NCI-H2171 (cell line): ENCODE measurements around the gene TAOK3.
"Not testable (repeated sequence)": the region's sequence is repeated elsewhere in the genome, so short reads cannot be mapped to it uniquely, and the experiment has no call there.

Experiments used
- DNase-seq: peaks from one replicate; lab custom pipeline; 2025; lab: John Stamatoyannopoulos, UW

The TAOK3 gene

GRCh38 chr12:118337194-118337838 is 35.4 kb downstream of the TAOK3 start:
- no peak for DNase-seq

- no peak for DNase-seq
Measured at GRCh38 chr12:118336123-118336522, 36.6 kb downstream of the TAOK3 start.

GRCh38 chr12:118334939-118335567 is 37.7 kb downstream of the TAOK3 start:
- no peak for DNase-seq

- DNase-seq, result no peak
Measured at GRCh38 chr12:118334241-118334640, 38.5 kb downstream of the TAOK3 start.

- no peak for DNase-seq
Measured at GRCh38 chr12:118332511-118332910, 40.2 kb downstream of the TAOK3 start.

GRCh38 chr12:118330421-118331018 is 42.2 kb downstream of the TAOK3 start:
- no peak for DNase-seq

- DNase-seq, result no peak
Measured at GRCh38 chr12:118328486-118329330, 44.0 kb downstream of the TAOK3 start.

- DNase-seq, result no peak
Measured at GRCh38 chr12:118327391-118327790, 45.3 kb downstream of the TAOK3 start.

GRCh38 chr12:118326991-118327390 is 45.7 kb downstream of the TAOK3 start:
- no peak for DNase-seq

- no peak for DNase-seq
Measured at GRCh38 chr12:118325081-118325480, 47.6 kb downstream of the TAOK3 start.

- no peak for DNase-seq
Measured at GRCh38 chr12:118319627-118320026, 53.1 kb downstream of the TAOK3 start.

- DNase-seq, result no peak
Measured at GRCh38 chr12:118318744-118319143, 54.0 kb downstream of the TAOK3 start.

- no peak for DNase-seq
Measured at GRCh38 chr12:118317729-118318128, 55.0 kb downstream of the TAOK3 start.

- DNase-seq, result no peak
Measured at GRCh38 chr12:118315821-118316220, 56.9 kb downstream of the TAOK3 start.

- DNase-seq, result no peak
Measured at GRCh38 chr12:118312578-118312977, 60.1 kb downstream of the TAOK3 start.

- DNase-seq, result no peak
Measured at GRCh38 chr12:118311666-118312065, 61.0 kb downstream of the TAOK3 start.

- DNase-seq, result no peak
Measured at GRCh38 chr12:118310320-118310719, 62.4 kb downstream of the TAOK3 start.

GRCh38 chr12:118308006-118308405 is 64.7 kb downstream of the TAOK3 start:
- DNase-seq, result not testable (repeated sequence)

GRCh38 chr12:118307069-118307954 is 65.4 kb downstream of the TAOK3 start:
- no peak for DNase-seq

GRCh38 chr12:118304093-118304492 is 68.6 kb downstream of the TAOK3 start:
- no peak for DNase-seq

GRCh38 chr12:118302053-118302452 is 70.7 kb downstream of the TAOK3 start:
- no peak for DNase-seq
